ENCODE data around the gene BEX3.
"Not testable (repeated sequence)": the region's sequence is repeated elsewhere in the genome, so short reads cannot be mapped to it uniquely, and the experiment has no call there.

BEX3 gene

DNA sequence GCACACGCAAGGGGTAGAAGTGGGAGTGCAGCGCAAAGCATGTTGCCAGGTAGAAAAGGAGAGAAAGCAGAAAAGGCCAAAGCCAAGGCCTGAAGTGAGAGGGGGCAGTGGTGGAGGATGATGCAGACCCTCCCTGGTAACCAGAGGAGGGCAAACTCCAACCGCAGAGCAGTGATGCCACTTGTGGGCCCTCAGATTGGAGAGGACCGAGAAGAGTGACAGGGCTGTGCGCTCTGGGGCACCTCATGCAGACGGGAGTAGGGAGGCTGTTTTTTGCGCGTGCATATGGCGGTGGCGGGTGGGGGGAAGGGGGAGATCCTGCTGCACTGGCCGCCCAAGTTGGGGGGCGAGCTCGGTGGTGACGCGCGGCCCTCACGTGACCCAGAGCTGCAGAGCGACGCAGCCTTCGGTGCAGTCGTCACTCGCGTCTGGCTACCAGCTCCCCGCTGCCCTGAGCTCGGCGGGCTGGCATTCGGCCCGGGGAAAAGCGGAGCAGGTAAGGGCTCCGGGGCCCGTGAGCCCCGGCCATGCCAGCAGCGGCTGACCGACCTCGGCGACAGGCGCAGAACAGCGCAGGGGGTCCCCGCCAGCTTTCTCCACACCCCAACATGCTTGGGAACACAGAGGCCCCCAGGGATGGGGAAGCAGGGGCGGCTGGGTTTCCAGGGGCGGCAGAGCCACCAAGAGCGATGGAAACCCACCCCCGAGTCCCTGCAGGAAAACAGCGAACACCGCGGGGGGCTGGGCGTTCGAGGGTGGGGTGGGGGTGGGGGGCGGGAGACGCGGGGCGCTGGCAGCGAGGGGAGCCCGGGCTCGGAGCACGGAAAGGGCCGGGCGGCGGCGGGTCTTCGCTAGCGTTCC is at the start of gene BEX3:
TSS of gene BEX3 (plus strand) at position 421 of the 861 bp plus-strand sequence. CDS start 984 bp downstream, outside the sequence.
- H3K4me1 Mint-ChIP-seq (ENCODE audit: low read depth), result peaks cover 4% of the 10 kb centered on the region
- DNase-seq (ENCODE audit: low spot score), result peak; percentile 5
- no peaks in the 10 kb centered on the region for H3K36me3 Mint-ChIP-seq (ENCODE audit: low read depth)
- H3K9me3 Mint-ChIP-seq, result no peaks in the 10 kb centered on the region
- peak within 1 kb of the TSS; percentile 73 for H3K4me3 Mint-ChIP-seq
- peak within 1 kb of the TSS; percentile 72 for H3K27ac Mint-ChIP-seq
- peaks cover 6% of the 10 kb centered on the region for H3K27me3 Mint-ChIP-seq (ENCODE audit: low read depth)

DNA sequence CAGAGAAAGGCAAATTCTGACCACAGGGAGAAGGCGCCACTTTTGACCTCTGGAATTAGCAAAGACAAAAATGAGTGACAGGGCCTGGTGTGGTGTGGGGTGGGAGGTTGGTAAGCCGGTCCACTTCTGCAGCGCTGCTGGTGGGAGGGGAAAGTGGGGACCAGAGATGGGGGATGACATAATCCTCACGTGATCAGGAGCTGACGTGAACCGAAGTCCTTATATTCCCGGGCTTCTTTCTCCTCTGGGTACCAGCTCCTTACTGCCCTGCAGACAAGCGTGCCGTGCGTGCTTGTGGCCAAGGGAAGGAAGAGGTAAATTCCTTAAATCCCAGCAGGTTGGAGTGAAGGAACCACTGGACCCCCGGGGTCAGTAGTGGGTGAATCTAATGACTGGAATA is 46.3 kb upstream of the BEX3 start, which contains the start of gene TCEAL7:
TSS of gene TCEAL7 (plus strand) at position 249 of the 400 bp plus-strand sequence. CDS start 1,165 bp downstream, outside the sequence.
- no peaks in the 10 kb centered on the region for H3K4me1 Mint-ChIP-seq (ENCODE audit: low read depth)
- no peak within 1 kb of the TSS for H3K4me3 Mint-ChIP-seq
- DNase-seq (ENCODE audit: low spot score), result no peak
- peaks cover 21% of the 10 kb centered on the region for H3K27me3 Mint-ChIP-seq (ENCODE audit: low read depth)
- no peaks in the 10 kb centered on the region for H3K36me3 Mint-ChIP-seq (ENCODE audit: low read depth)
- H3K9me3 Mint-ChIP-seq, result no peaks in the 10 kb centered on the region
- no peak within 1 kb of the TSS for H3K27ac Mint-ChIP-seq

DNA sequence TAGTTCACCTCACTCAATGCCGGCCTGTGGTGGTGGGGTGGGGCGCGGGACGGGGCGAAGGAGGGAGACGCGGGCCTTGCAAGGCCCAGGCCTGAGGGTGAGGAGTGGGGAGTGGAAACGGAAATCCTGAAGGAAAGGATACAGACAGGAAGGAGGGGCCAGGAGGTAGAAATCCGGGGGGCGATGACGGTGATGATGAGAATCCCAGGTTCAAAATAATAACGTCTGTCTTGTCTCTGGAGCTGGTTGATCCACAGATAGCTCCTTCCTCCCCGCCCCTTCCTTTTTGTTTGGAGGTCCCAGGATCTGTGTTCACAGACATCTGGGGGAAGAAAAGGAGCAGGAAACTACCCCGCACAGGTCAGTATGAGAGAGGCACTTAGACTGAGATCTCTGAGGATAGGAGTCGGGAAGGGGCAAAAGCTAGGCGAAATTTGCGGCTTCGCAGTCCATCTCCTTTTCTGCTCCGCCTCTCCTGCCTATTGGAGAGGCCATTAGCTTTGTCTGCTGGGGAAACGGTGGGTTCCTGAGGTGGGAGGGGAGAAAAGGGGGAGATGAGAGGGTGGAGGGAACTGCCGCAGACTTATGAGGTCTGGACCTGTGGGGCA is 45.6 kb upstream of the BEX3 start:
- Mint-ChIP-seq H3K27ac (no peak overlapping the region), H3K4me3 (no peak overlapping the region), H3K4me1 (ENCODE audit: low read depth) (no peaks in the 10 kb centered on the region), H3K27me3 (ENCODE audit: low read depth) (peaks cover 24% of the 10 kb centered on the region), H3K36me3 (ENCODE audit: low read depth) (no peaks in the 10 kb centered on the region), H3K9me3 (no peaks in the 10 kb centered on the region)
- no peak for DNase-seq (ENCODE audit: low spot score)

DNA sequence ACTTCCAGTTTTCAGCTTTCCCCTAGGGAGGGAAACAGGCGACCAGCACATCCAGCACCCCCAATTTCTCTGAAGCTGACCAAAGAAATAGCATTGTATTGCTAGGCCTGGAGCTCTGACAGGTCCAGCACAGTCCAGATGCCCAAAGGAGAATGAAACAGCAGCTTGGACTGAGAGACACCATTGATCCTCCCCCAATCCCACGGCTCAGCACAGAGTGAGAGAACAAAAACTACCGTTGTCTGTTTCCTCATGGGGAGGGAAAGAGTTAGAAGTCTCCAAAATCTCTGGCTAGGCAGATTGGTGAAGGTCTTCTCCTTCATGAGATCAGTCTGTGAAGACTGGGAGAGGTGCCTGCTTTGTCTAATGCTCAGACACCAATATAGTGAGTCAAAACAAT is 37.7 kb upstream of the BEX3 start:
- Mint-ChIP-seq H3K9me3 (no peaks in the 10 kb centered on the region), H3K27ac (no peak overlapping the region), H3K27me3 (ENCODE audit: low read depth) (peaks cover 12% of the 10 kb centered on the region), H3K4me3 (no peak overlapping the region), H3K4me1 (ENCODE audit: low read depth) (no peaks in the 10 kb centered on the region), H3K36me3 (ENCODE audit: low read depth) (no peaks in the 10 kb centered on the region)
- DNase-seq (ENCODE audit: low spot score), result no peak

DNA sequence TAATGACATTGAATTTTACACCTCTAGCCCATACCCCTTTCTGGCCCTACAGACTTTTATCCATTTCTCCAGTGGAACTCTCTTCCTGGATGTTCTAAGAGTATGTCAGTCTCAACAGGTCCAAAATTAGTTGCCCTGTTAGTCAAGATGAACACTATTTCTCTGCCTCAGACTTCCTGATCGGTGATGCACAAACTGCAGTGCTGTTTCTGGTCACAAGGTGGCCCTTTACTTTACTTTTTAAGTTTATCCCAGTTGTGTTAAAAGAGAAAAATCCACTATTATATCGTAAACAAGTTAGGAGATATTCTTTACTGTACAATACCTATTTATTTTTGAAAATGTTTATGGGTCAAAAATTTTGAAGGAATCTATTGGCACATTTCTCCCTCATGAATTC is 33.2 kb upstream of the BEX3 start:
- Mint-ChIP-seq H3K9me3 (no peaks in the 10 kb centered on the region), H3K36me3 (ENCODE audit: low read depth) (no peaks in the 10 kb centered on the region), H3K27me3 (ENCODE audit: low read depth) (peaks cover 5% of the 10 kb centered on the region), H3K4me1 (ENCODE audit: low read depth) (no peaks in the 10 kb centered on the region), H3K27ac (no peak overlapping the region), H3K4me3 (no peak overlapping the region)
- DNase-seq (ENCODE audit: low spot score), result no peak

GRCh38 chrX:103344606-103345005 is 31.7 kb upstream of the BEX3 start:
- H3K27ac Mint-ChIP-seq, result no peak overlapping the region
- peaks cover 5% of the 10 kb centered on the region for H3K27me3 Mint-ChIP-seq (ENCODE audit: low read depth)
- no peaks in the 10 kb centered on the region for H3K9me3 Mint-ChIP-seq
- H3K36me3 Mint-ChIP-seq (ENCODE audit: low read depth), result no peaks in the 10 kb centered on the region
- DNase-seq (ENCODE audit: low spot score), result no peak
- H3K4me1 Mint-ChIP-seq (ENCODE audit: low read depth), result no peaks in the 10 kb centered on the region
- no peak overlapping the region for H3K4me3 Mint-ChIP-seq

DNA sequence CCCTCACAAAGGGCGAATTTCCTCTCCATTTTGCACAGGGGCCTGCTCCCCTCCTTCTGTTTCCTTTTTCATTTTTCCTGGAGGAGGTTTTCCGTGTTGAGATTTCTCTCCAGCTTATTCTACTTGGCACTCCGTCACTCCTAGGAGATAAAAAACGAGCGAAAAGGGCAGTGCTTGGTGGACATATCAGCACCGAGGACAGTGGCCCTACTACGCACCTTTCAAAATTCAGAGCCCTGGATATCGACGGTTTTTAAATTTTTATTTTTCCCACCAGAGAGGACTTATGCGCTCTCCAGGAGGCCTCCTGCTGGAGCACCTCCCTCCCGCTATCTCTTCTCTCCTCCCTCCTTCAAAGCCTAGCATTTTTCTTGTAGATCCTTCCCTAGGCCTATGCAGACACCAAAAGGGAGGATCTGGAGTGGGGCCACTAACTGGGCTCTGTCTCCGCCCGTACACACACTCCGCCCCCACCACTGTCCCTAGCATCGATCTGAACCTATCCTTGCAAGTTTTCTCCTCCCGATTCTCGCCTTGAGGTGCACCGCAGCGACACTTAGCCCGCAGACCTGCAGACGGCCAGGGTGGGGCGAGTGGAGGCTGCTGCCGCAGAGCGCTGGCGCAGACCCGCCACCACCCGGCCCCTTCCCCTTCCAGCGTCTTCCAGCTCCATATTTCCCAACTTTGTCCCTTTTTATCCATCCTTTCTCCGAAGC is 28.5 kb upstream of the BEX3 start:
- Mint-ChIP-seq H3K36me3 (ENCODE audit: low read depth) (no peaks in the 10 kb centered on the region), H3K4me1 (ENCODE audit: low read depth) (no peaks in the 10 kb centered on the region), H3K4me3 (no peak overlapping the region), H3K9me3 (no peaks in the 10 kb centered on the region), H3K27me3 (ENCODE audit: low read depth) (no peaks in the 10 kb centered on the region), H3K27ac (no peak overlapping the region)
- DNase-seq (ENCODE audit: low spot score), result no peak

- H3K4me1 Mint-ChIP-seq (ENCODE audit: low read depth), result peaks cover 5% of the 10 kb centered on the region
- H3K4me3 Mint-ChIP-seq, result peak within 1 kb of the TSS; percentile 80
- peaks cover 8% of the 10 kb centered on the region for H3K27me3 Mint-ChIP-seq (ENCODE audit: low read depth)
- no peaks in the 10 kb centered on the region for H3K36me3 Mint-ChIP-seq (ENCODE audit: low read depth)
- no peak for DNase-seq (ENCODE audit: low spot score)
- no peaks in the 10 kb centered on the region for H3K9me3 Mint-ChIP-seq
- H3K27ac Mint-ChIP-seq, result no peak within 1 kb of the TSS
These were observed 20.1 kb upstream of the BEX3 start, which contains the start of gene TCEAL9 for GRCh38 chrX:103356130-103356798. Gene TCEAL9 (plus strand): TSS chrX:103356506. CDS start chrX:103357685, 1,179 bp downstream.

DNA sequence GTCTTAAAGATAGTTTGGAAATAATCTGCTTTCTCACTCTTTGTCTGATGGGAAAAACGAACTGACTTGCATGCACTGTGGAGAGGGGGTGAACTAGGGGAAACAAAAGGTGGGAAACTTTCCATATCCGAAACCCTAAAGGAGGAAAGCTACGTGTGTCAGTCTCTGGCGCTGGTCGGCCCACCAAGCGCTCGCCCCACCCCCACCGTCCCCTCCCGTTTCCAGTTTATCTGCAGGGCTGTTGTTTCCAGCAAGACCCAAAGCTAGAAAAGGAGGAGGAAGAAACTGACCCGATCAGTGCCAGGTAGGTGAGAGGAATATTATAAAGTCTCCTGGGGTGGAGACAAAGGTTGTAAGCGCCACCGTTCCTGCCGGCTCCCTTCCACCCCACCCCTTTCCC is 19.5 kb upstream of the BEX3 start:
- H3K4me1 Mint-ChIP-seq (ENCODE audit: low read depth), result peaks cover 5% of the 10 kb centered on the region
- peaks cover 8% of the 10 kb centered on the region for H3K27me3 Mint-ChIP-seq (ENCODE audit: low read depth)
- no peak for DNase-seq (ENCODE audit: low spot score)
- no peaks in the 10 kb centered on the region for H3K9me3 Mint-ChIP-seq
- no peak overlapping the region for H3K27ac Mint-ChIP-seq
- H3K36me3 Mint-ChIP-seq (ENCODE audit: low read depth), result no peaks in the 10 kb centered on the region
- peak overlapping the region; percentile 80 for H3K4me3 Mint-ChIP-seq

DNA sequence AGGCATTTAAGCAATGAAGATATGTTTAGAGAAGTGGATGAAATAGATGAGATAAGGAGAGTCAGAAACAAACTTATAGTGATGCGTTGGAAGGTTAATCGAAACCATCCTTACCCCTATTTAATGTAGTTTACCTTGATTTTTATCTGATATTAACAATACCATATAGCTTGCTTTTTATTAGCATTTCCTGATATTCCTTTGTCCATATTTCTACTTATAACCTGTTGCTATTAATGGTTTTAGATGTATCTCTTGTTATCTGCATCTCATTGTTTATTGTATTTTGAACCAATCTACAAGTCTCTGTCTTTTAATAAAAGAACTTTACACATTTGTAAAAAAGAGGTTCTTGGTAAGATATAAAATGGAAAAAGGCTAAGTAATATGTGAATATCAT is 18.5 kb upstream of the BEX3 start:
- no peak overlapping the region for H3K4me3 Mint-ChIP-seq
- peaks cover 5% of the 10 kb centered on the region for H3K4me1 Mint-ChIP-seq (ENCODE audit: low read depth)
- peaks cover 8% of the 10 kb centered on the region for H3K27me3 Mint-ChIP-seq (ENCODE audit: low read depth)
- no peak for DNase-seq (ENCODE audit: low spot score)
- H3K27ac Mint-ChIP-seq, result no peak overlapping the region
- no peaks in the 10 kb centered on the region for H3K36me3 Mint-ChIP-seq (ENCODE audit: low read depth)
- H3K9me3 Mint-ChIP-seq, result no peaks in the 10 kb centered on the region

GRCh38 chrX:103359605-103360004 is 16.7 kb upstream of the BEX3 start:
- not testable (repeated sequence) for H3K9me3 Mint-ChIP-seq; H3K4me1 Mint-ChIP-seq (ENCODE audit: low read depth); DNase-seq (ENCODE audit: low spot score); H3K27me3 Mint-ChIP-seq (ENCODE audit: low read depth); H3K36me3 Mint-ChIP-seq (ENCODE audit: low read depth); H3K4me3 Mint-ChIP-seq; H3K27ac Mint-ChIP-seq

DNA sequence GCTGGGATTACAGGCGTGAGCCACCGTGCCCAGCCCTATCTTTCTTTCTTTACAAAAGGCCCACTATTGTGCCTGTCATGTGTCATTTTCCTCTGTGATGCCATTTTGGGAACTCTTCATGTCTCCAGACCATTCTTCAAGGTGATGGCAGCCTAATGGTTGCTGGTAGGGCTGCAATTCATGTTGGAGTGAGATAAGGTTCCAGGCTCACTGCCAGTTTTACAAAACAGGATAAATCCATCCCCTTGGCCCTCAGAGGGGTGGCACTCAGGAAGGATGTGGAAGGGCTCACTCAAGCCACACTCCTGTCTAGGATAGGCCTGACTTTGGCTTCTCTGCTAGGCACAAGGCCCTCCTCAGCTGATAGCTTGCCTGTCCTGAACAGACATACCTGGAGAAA is 16.2 kb upstream of the BEX3 start:
- Mint-ChIP-seq H3K27ac (no peak overlapping the region), H3K36me3 (ENCODE audit: low read depth) (no peaks in the 10 kb centered on the region), H3K9me3 (no peaks in the 10 kb centered on the region), H3K27me3 (ENCODE audit: low read depth) (peaks cover 6% of the 10 kb centered on the region), H3K4me3 (no peak overlapping the region), H3K4me1 (ENCODE audit: low read depth) (peaks cover 5% of the 10 kb centered on the region)
- DNase-seq (ENCODE audit: low spot score), result no peak

DNA sequence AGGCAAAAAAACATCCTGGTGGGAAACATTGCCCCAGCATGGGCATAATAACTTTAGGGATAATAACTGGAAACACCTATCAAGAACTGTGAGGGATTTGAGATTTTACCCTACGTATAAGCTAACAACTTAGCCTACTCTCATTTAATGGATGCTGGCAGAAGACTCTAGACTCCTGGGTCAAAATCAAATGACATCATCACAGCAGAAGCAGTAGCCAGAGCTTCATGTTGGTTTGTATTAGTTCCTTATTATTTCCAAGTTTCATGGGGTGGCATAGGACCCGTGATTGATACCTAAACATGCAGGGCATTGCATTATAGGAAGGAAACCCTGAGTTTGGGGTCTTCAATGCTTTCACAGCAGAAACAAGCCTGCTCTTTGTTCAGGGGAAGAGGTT is 15.4 kb upstream of the BEX3 start:
- H3K27ac Mint-ChIP-seq, result no peak overlapping the region
- H3K4me1 Mint-ChIP-seq (ENCODE audit: low read depth), result peaks cover 2% of the 10 kb centered on the region
- H3K9me3 Mint-ChIP-seq, result no peaks in the 10 kb centered on the region
- peaks cover 2% of the 10 kb centered on the region for H3K27me3 Mint-ChIP-seq (ENCODE audit: low read depth)
- no peak overlapping the region for H3K4me3 Mint-ChIP-seq
- no peak for DNase-seq (ENCODE audit: low spot score)
- H3K36me3 Mint-ChIP-seq (ENCODE audit: low read depth), result no peaks in the 10 kb centered on the region
